ENCODE measurements around the gene STK38.
A peak's percentile ranks its signal among the peaks of the same experiment; 100 is the strongest.

The STK38 gene

GRCh38 chr6:36510365-36510764 lies 36.9 kb downstream of the STK38 start:
- no peak overlapping the region for H3K14ac ChIP-seq (ENCODE audit: low read length)
- WGBS, 2 donors (ENCODE audit: extremely low coverage in 2 of 2, insufficient read length in 2 of 2, insufficient replicate concordance in 1 of 2) = no CpG with 5 or more reads among the region's 3 CpGs

GRCh38 chr6:36508532-36508931 lies 38.7 kb downstream of the STK38 start:
- DNase-seq (ENCODE audit: low spot score) = no peak
- Histone ChIP-seq H3K9ac (ENCODE audit: low read depth, low read length, poor library complexity) (no peak overlapping the region), H2BK12ac (ENCODE audit: low read length) (no peak overlapping the region), H3K4me3 (ENCODE audit: low read length in 2 of 2) (peak overlapping the region in 1 of 2 donors; percentile 16), H3K23ac (ENCODE audit: low read depth, low read length, poor library complexity) (peak overlapping the region; percentile 37), H3K4me1 (ENCODE audit: control insufficient read depth in 2 of 2, insufficient read depth in 1 of 2, low read depth in 1 of 2, low read length in 2 of 2) (no peaks in the 10 kb centered on the region), H4K91ac (ENCODE audit: low read depth, low read length, poor library complexity) (no peak overlapping the region), H3K27me3 (ENCODE audit: control insufficient read depth in 3 of 3, insufficient read depth in 3 of 3, low read depth in 1 of 3, low read length in 3 of 3) (no peaks in the 10 kb centered on the region), H3K14ac (ENCODE audit: low read length) (peak overlapping the region; percentile 0), H3K9me3 (replicated peaks in 1 of 2; ENCODE audit: control insufficient read depth in 2 of 2, insufficient read depth in 1 of 2, low read depth in 1 of 2, low read length in 2 of 2) (peaks cover 10 to 17% of the 10 kb centered on the region in 2 donors), H3K36me3 (replicated peaks in 1 of 2; ENCODE audit: control insufficient read depth in 2 of 2, insufficient read depth in 2 of 2, low read length in 2 of 2) (peaks cover 14 to 88% of the 10 kb centered on the region in 2 donors), H2BK120ac (ENCODE audit: low read depth, low read length) (no peak overlapping the region), H3K27ac (replicated peaks; ENCODE audit: low read length) (no peak overlapping the region), H3K4me2 (ENCODE audit: insufficient read depth, low read length, poor library complexity, severe bottlenecking) (no peak overlapping the region), H2BK15ac (ENCODE audit: low read length) (no peak overlapping the region), H2AK5ac (ENCODE audit: low read depth, low read length) (no peak overlapping the region), H3K79me1 (ENCODE audit: low read depth, low read length) (no peaks in the 10 kb centered on the region), H3K18ac (ENCODE audit: low read length) (no peak overlapping the region), H2AFZ (ENCODE audit: low read length) (no peak overlapping the region), H2BK5ac (ENCODE audit: low read length) (no peak overlapping the region), H4K8ac (ENCODE audit: low read depth, low read length) (no peak overlapping the region), H3K4ac (ENCODE audit: low read length) (no peak overlapping the region)
- WGBS, 2 donors (ENCODE audit: extremely low coverage in 2 of 2, insufficient read length in 2 of 2, insufficient replicate concordance in 1 of 2) = no CpG with 5 or more reads among the region's 10 CpGs

More at GRCh38 chr6:36510365-36510764, 36.9 kb downstream of the STK38 start:
- Histone ChIP-seq H2AFZ (ENCODE audit: low read length) (no peak overlapping the region), H3K23ac (ENCODE audit: low read depth, low read length, poor library complexity) (no peak overlapping the region), H4K91ac (ENCODE audit: low read depth, low read length, poor library complexity) (no peak overlapping the region), H3K36me3 (replicated peaks in 1 of 2; ENCODE audit: control insufficient read depth in 2 of 2, insufficient read depth in 2 of 2, low read length in 2 of 2) (peaks cover 16 to 85% of the 10 kb centered on the region in 2 donors), H4K8ac (ENCODE audit: low read depth, low read length) (no peak overlapping the region), H2BK120ac (ENCODE audit: low read depth, low read length) (no peak overlapping the region), H3K9ac (ENCODE audit: low read depth, low read length, poor library complexity) (no peak overlapping the region), H3K27ac (replicated peaks; ENCODE audit: low read length) (no peak overlapping the region), H3K4me3 (ENCODE audit: low read length in 2 of 2) (peak overlapping the region in 1 of 2 donors; percentile 20), H3K4me1 (ENCODE audit: control insufficient read depth in 2 of 2, insufficient read depth in 1 of 2, low read depth in 1 of 2, low read length in 2 of 2) (no peaks in the 10 kb centered on the region), H3K4ac (ENCODE audit: low read length) (no peak overlapping the region), H2BK12ac (ENCODE audit: low read length) (no peak overlapping the region), H2BK5ac (ENCODE audit: low read length) (no peak overlapping the region), H3K18ac (ENCODE audit: low read length) (no peak overlapping the region), H3K4me2 (ENCODE audit: insufficient read depth, low read length, poor library complexity, severe bottlenecking) (no peak overlapping the region), H3K9me3 (replicated peaks in 1 of 2; ENCODE audit: control insufficient read depth in 2 of 2, insufficient read depth in 1 of 2, low read depth in 1 of 2, low read length in 2 of 2) (peaks cover 10 to 17% of the 10 kb centered on the region in 2 donors), H2BK15ac (ENCODE audit: low read length) (no peak overlapping the region), H3K27me3 (ENCODE audit: control insufficient read depth in 3 of 3, insufficient read depth in 3 of 3, low read depth in 1 of 3, low read length in 3 of 3) (no peaks in the 10 kb centered on the region), H3K79me1 (ENCODE audit: low read depth, low read length) (no peaks in the 10 kb centered on the region), H2AK5ac (ENCODE audit: low read depth, low read length) (no peak overlapping the region)
- no peak for DNase-seq (ENCODE audit: low spot score)

DNA sequence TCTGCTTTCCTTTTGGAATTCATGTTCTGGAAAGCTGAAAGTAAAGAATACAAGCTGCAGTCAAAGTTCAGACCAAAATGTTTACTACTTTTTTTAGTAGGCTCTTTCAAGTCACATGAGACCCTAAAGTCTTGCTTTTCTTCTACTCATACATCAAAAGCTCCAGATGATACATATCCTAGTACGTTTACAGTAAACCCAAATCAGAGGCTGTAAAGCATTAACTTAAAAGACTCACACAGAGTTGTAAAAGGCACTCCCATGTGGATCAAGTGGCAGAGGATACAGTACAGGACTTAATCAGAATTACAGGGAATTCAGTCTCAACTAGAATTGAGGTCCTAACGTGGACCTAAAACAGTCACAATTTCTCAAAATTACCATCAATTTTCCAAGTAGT lies 40.7 kb downstream of the STK38 start:
- no peak overlapping the region for H2BK120ac ChIP-seq (ENCODE audit: low read depth, low read length)
- H4K91ac ChIP-seq (ENCODE audit: low read depth, low read length, poor library complexity) = no peak overlapping the region
- WGBS, 2 donors (ENCODE audit: extremely low coverage in 2 of 2, insufficient read length in 2 of 2, insufficient replicate concordance in 1 of 2) = no CpG with 5 or more reads among the region's 2 CpGs

DNA sequence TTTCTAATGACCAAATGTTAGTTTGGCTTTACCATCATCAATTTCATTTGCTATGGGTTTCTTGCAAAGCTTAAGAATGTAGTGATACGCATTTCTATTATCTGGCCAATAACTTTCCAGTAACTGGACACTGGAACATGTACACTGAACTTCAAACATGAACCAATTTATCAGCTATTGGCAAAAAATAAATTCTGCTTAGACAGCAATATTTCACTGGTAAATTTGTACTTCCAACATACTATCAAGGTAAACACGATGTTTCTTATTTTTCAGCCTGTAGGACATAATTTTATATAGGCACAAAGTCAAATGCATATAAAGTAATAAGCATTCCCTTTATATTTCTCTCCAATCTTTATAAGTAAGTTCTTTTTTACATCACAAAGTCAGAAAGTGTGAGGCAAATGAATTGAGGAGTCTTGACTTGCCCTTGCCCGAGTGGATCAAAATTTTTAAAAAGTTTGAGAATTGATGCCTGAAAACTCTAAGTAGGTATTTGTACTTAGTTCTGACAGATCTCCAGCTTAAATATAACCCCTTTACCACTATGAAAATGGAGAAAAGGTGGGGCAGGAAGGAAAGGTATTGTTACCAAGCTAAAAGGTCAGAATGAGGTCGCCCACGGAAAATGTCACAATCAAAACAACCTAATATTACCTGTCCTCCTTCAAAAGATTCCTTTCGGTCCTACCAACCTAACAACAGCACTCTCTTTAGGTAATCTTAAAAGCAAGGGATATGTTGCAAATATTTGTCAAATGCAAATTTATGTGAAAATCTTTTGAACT lies 41.3 kb downstream of the STK38 start:
- Histone ChIP-seq H4K91ac (ENCODE audit: low read depth, low read length, poor library complexity) (no peak overlapping the region), H3K4me2 (ENCODE audit: insufficient read depth, low read length, poor library complexity, severe bottlenecking) (no peak overlapping the region), H3K9me3 (replicated peaks in 1 of 2; ENCODE audit: control insufficient read depth in 2 of 2, insufficient read depth in 1 of 2, low read depth in 1 of 2, low read length in 2 of 2) (peaks cover 10 to 16% of the 10 kb centered on the region in 2 donors), H2AK5ac (ENCODE audit: low read depth, low read length) (no peak overlapping the region), H3K27ac (replicated peaks; ENCODE audit: low read length) (no peak overlapping the region), H3K4me3 (ENCODE audit: low read length in 2 of 2) (no peak overlapping the region), H3K23ac (ENCODE audit: low read depth, low read length, poor library complexity) (no peak overlapping the region), H3K27me3 (ENCODE audit: control insufficient read depth in 3 of 3, insufficient read depth in 3 of 3, low read depth in 1 of 3, low read length in 3 of 3) (no peaks in the 10 kb centered on the region), H3K9ac (ENCODE audit: low read depth, low read length, poor library complexity) (no peak overlapping the region), H2BK15ac (ENCODE audit: low read length) (no peak overlapping the region), H2BK5ac (ENCODE audit: low read length) (no peak overlapping the region), H3K4me1 (ENCODE audit: control insufficient read depth in 2 of 2, insufficient read depth in 1 of 2, low read depth in 1 of 2, low read length in 2 of 2) (no peaks in the 10 kb centered on the region), H3K4ac (ENCODE audit: low read length) (no peak overlapping the region), H2BK120ac (ENCODE audit: low read depth, low read length) (no peak overlapping the region), H4K8ac (ENCODE audit: low read depth, low read length) (no peak overlapping the region), H3K18ac (ENCODE audit: low read length) (no peak overlapping the region), H3K14ac (ENCODE audit: low read length) (no peak overlapping the region), H3K79me1 (ENCODE audit: low read depth, low read length) (no peaks in the 10 kb centered on the region), H2AFZ (ENCODE audit: low read length) (no peak overlapping the region), H3K36me3 (replicated peaks in 1 of 2; ENCODE audit: control insufficient read depth in 2 of 2, insufficient read depth in 2 of 2, low read length in 2 of 2) (peaks cover 12 to 86% of the 10 kb centered on the region in 2 donors), H2BK12ac (ENCODE audit: low read length) (no peak overlapping the region)
- DNase-seq (ENCODE audit: low spot score) = no peak
- no CpG with 5 or more reads among the region's 6 CpGs for WGBS, 2 donors (ENCODE audit: extremely low coverage in 2 of 2, insufficient read length in 2 of 2, insufficient replicate concordance in 1 of 2)

More for the DNA sequence above, 40.7 kb downstream of the STK38 start:
- no peaks in the 10 kb centered on the region for H3K4me1 ChIP-seq (ENCODE audit: control insufficient read depth in 2 of 2, insufficient read depth in 1 of 2, low read depth in 1 of 2, low read length in 2 of 2)
- no peaks in the 10 kb centered on the region for H3K27me3 ChIP-seq (ENCODE audit: control insufficient read depth in 3 of 3, insufficient read depth in 3 of 3, low read depth in 1 of 3, low read length in 3 of 3)
- H3K79me1 ChIP-seq (ENCODE audit: low read depth, low read length) = no peaks in the 10 kb centered on the region
- no peak overlapping the region for H3K18ac ChIP-seq (ENCODE audit: low read length)
- H2BK12ac ChIP-seq (ENCODE audit: low read length) = no peak overlapping the region
- no peak overlapping the region for H3K9ac ChIP-seq (ENCODE audit: low read depth, low read length, poor library complexity)
- H3K4me2 ChIP-seq (ENCODE audit: insufficient read depth, low read length, poor library complexity, severe bottlenecking) = no peak overlapping the region
- H3K27ac ChIP-seq (replicated peaks; ENCODE audit: low read length) = no peak overlapping the region
- H3K36me3 ChIP-seq (replicated peaks in 1 of 2; ENCODE audit: control insufficient read depth in 2 of 2, insufficient read depth in 2 of 2, low read length in 2 of 2) = peaks cover 12 to 88% of the 10 kb centered on the region in 2 donors
- H2AK5ac ChIP-seq (ENCODE audit: low read depth, low read length) = no peak overlapping the region
- no peak overlapping the region for H2BK5ac ChIP-seq (ENCODE audit: low read length)
- H3K9me3 ChIP-seq (replicated peaks in 1 of 2; ENCODE audit: control insufficient read depth in 2 of 2, insufficient read depth in 1 of 2, low read depth in 1 of 2, low read length in 2 of 2) = peaks cover 10 to 17% of the 10 kb centered on the region in 2 donors
- no peak for DNase-seq (ENCODE audit: low spot score)
- H4K8ac ChIP-seq (ENCODE audit: low read depth, low read length) = no peak overlapping the region
- H3K14ac ChIP-seq (ENCODE audit: low read length) = no peak overlapping the region
- H3K23ac ChIP-seq (ENCODE audit: low read depth, low read length, poor library complexity) = no peak overlapping the region
- no peak overlapping the region for H2AFZ ChIP-seq (ENCODE audit: low read length)
- no peak overlapping the region for H3K4ac ChIP-seq (ENCODE audit: low read length)
- H2BK15ac ChIP-seq (ENCODE audit: low read length) = no peak overlapping the region
- H3K4me3 ChIP-seq (ENCODE audit: low read length in 2 of 2) = no peak overlapping the region
